Esophagus squamous epithelium (tissue), 5 donors: ENCODE results near the gene DLEC1. TPM values are rescaled to one million over a fixed set of nuclear protein-coding genes. Genes with fewer than 3 reads are reported as not detected.

Experiments
- DNase-seq: peaks from one replicate; lab custom pipeline; 2025; lab: John Stamatoyannopoulos, UW
- H3K27ac ChIP-seq, 4 donors: fragments of 200-600 bp; sonication (generic); one replicate each; pipeline ENCODE4 v1.5.1; 2016 to 2019; ENCODE audit warnings: mild to moderate bottlenecking in 1 of 4
- H3K27me3 ChIP-seq, 4 donors: fragments of 200-600 bp; sonication (generic); 1 replicate in 3 of 4; 2 replicates in 1 of 4; pipeline versions ENCODE4 v1.5.1 to v1.6.0; 2017 to 2021; ENCODE audit warnings: antibody characterized with exemption in 1 of 4
- H3K36me3 ChIP-seq, 3 donors: fragments of 200-600 bp; sonication (generic); one replicate each; pipeline ENCODE4 v1.5.1; 2016 to 2019
- H3K4me1 ChIP-seq, 3 donors: fragments of 200-600 bp; sonication (generic); one replicate each; pipeline ENCODE4 v1.5.1; 2017 to 2019
- H3K4me3 ChIP-seq, 4 donors: fragments of 200-600 bp; sonication (generic); 1 replicate in 3 of 4; 2 replicates in 1 of 4; pipeline ENCODE4 v1.5.1; 2016 to 2019; ENCODE audit warnings: mild to moderate bottlenecking in 2 of 4, moderate library complexity in 1 of 4
- H3K9me3 ChIP-seq, 3 donors: fragments of 200-600 bp; sonication (generic); one replicate each; pipeline ENCODE4 v1.5.1; 2016 to 2019
- CTCF ChIP-seq, 6 experiments: fragments of 450-650 bp in 4 of 6; fragments of 200-600 bp in 2 of 6; sonication (generic) in 2 of 6; IDR thresholded peaks; one replicate each; pipeline ENCODE4 v1.5.1; 2016 to 2019; ENCODE audit warnings: antibody characterized with exemption in 6 of 6, mild to moderate bottlenecking in 4 of 6, moderate library complexity in 4 of 6
- POLR2A ChIP-seq, 4 donors: fragments of 450-650 bp; IDR thresholded peaks; one replicate each; pipeline ENCODE4 v1.6.1; 2017; ENCODE audit warnings: antibody characterized with exemption in 4 of 4, mild to moderate bottlenecking in 4 of 4, moderate library complexity in 3 of 4
- WGBS, 2 donors: methylation state at CpG; one replicate each; pipeline ENCODE4 v1.1.5; 2018; 5-methylcytosine and 5-hydroxymethylcytosine counted together
- intact Hi-C: fragments of 100-400 bp; cut with DNase I; formaldehyde crosslinking; loops from one replicate; pipeline ENCODE4 v1.15.0; 2022
- total RNA-seq, 4 donors: library from RNA; depleted of rRNA; stranded (reverse); fragments of >200 nt; gene quantifications; one replicate each; pipeline ENCODE4 v1.1.0, GENCODE V29; 2016
- donor health status: DM: yes; HTN: yes; CAD: no.

The DLEC1 gene
- total RNA-seq, 4 donors from 2014 or later: 0.19 TPM; not detected in 3

DNA sequence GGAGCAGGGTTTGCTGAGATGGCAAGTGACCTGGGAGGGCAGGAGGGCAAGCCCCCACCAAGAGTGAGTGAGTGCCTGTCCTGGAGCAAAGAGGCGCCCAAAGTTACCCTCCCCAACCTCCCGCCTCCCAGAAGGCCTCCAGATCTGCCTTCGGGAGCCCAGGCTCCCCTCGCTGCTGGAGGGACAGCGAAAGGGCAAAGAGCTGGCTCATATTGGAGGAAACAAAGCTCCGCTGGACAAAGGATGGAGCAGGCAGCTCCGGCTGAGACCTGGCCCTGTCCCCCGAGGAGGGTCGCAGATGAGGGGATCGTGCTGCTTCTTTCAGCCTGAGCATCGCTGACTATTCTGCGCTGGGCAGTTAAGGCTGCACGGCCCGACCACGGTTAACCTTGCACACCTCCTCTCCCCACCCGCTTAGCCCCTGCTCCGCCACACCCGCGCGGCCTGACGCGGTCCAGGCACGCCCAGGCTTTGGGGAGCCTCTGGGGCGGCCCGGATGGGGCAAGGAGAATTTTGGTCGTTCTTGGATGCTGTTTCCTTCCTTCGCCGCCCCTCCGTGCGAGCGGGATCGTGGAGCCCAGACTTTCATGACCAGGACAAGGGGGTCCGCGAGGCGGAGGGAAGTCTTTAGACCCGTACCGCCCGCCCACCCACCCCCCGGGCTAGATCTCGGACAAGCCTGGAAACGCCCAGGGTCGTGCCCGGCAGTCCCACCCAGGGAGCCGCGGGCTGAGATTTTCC lies 10.2 kb upstream of the DLEC1 start:
- 24 to 37% methylated on average over 2 to 4 of the region's 45 CpGs for WGBS, 2 donors
- H3K27me3 ChIP-seq: no peaks in the 10 kb centered on the region
- H3K4me1 ChIP-seq: peaks cover 38 to 93% (median 52%) of the 10 kb centered on the region in 3 donors
- peak overlapping the region; percentile 91 to 95 (median 93) for H3K27ac ChIP-seq
- intact Hi-C loops: no loop called here
- H3K36me3 ChIP-seq: no peaks in the 10 kb centered on the region
- DNase-seq: no peak
- TF ChIP-seq POLR2A (IDR thresholded peaks at IDR 0.05) (no peak), CTCF (IDR thresholded peaks at IDR 0.05) (no peak)
- no peaks in the 10 kb centered on the region for H3K9me3 ChIP-seq
- peak overlapping the region; percentile 63 to 90 (median 82) for H3K4me3 ChIP-seq

GRCh38 chr3:38029400-38030125 lies 9.4 kb upstream of the DLEC1 start, which contains the start of gene PLCD1:
Gene PLCD1, minus strand, starts transcription at chr3:38029642. Its CDS starts 103 bp downstream, at chr3:38029539.
- WGBS, 2 donors: no CpG with 5 or more reads among the region's 75 CpGs
- peaks cover 38 to 87% (median 52%) of the 10 kb centered on the region in 3 donors for H3K4me1 ChIP-seq
- H3K27me3 ChIP-seq: no peaks in the 10 kb centered on the region
- H3K36me3 ChIP-seq: no peaks in the 10 kb centered on the region
- H3K4me3 ChIP-seq: peak within 1 kb of the TSS; percentile 63 to 90 (median 82)
- peak within 1 kb of the TSS; percentile 91 to 95 (median 93) for H3K27ac ChIP-seq
- no peak for DNase-seq
- TF ChIP-seq CTCF (IDR thresholded peaks at IDR 0.05) (no peak), POLR2A (IDR thresholded peaks at IDR 0.05) (peak in 2 of 4 donors; percentile 30 to 62)
- intact Hi-C loops: loop anchor here (10.0 kb wide), 1 partner anchor 105 kb away; the partner anchor contains the start of genes ACAA1 and MYD88
- H3K9me3 ChIP-seq: no peaks in the 10 kb centered on the region

DNA sequence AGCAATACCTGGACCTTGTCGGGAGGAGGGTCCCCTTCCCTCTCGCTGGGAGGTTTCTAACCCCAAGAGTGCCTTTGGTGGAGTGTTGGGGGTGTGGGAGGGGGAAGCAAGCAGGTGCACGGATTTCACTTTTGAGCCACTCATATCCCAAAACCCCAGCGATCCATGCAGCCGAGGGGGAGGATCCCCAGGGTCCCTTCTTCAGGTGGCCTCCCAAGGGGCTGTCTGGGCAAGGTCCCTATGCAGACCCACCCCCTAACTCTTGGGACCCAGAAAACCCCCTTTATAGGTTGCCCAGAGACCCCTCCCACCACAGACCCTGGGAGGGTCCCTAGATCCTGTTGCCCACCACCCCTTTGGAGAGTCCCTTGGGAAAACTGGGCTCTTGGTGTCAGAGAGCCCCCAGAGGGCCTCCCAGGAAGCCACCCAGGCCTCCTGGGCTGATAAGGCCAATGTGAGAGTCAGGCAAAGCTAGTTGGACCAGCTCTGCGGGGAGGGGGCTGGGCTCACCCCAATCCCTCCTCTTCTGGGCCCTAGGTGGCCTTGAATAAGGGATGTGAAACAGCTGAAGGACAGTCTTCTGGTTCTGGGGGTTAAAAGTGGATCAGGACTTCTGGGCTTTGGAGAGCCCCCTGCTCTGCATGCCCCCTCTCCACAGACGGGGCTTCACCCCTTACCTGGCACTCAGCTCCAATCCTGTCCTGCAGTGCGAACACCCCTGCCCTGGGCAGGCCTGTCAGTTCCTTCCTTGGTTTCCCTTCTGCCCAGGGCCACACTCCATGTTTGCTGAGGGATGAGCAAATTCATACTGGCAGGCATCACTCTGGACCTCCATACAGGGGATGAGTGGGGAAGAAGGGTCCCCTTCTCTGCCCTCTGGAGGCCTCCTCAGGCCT lies 8.6 kb upstream of the DLEC1 start:
- H3K4me1 ChIP-seq: peaks cover 37 to 83% (median 49%) of the 10 kb centered on the region in 3 donors
- DNase-seq: no peak

More for the DNA sequence above, 8.6 kb upstream of the DLEC1 start:
- Histone ChIP-seq H3K36me3 (no peaks in the 10 kb centered on the region), H3K9me3 (no peaks in the 10 kb centered on the region), H3K27me3 (no peaks in the 10 kb centered on the region), H3K4me3 (peak overlapping the region; percentile 63 to 90 (median 82)), H3K27ac (peak overlapping the region; percentile 91 to 95 (median 93))
- TF ChIP-seq CTCF (IDR thresholded peaks at IDR 0.05) (no peak), POLR2A (IDR thresholded peaks at IDR 0.05) (peak in 1 of 4 donors; percentile 8)
- WGBS, 2 donors: 17 to 43% methylated on average over 2 of the region's 8 CpGs
- intact Hi-C loops: loop anchor here (10.0 kb wide), 1 partner anchor 104 kb away; the partner anchor contains the start of genes ACAA1 and MYD88
